Fibroblast of lung (primary cell): Measurements from ENCODE around the gene FCHO2. TPM values are rescaled to one million over a fixed set of nuclear protein-coding genes. Genes with fewer than 3 reads are reported as not detected.
"Not testable (repeated sequence)": the region's sequence is repeated elsewhere in the genome, so short reads cannot be mapped to it uniquely, and the experiment has no call there.

Experiments
- DNase-seq, 2 donors: peaks; one replicate each; pipeline versions ENCODE4 v3.0.0 to v3.0.0-alpha.2; 2010; ENCODE audit warnings: low read depth in 2 of 2
- H2AFZ ChIP-seq: 2 replicates; pipeline ENCODE4 v1.5.1; 2012; ENCODE audit warnings: low read length, control low read depth, inconsistent platforms
- H3K27ac ChIP-seq: 2 replicates; pipeline ENCODE4 v1.5.1; 2011; ENCODE audit warnings: low read length, control low read depth; ENCODE audit not compliant: insufficient read depth
- H3K27me3 ChIP-seq: 2 replicates; pipeline ENCODE4 v1.5.1; 2011; ENCODE audit warnings: mild to moderate bottlenecking, low read length; ENCODE audit not compliant: control insufficient read depth, insufficient read depth
- H3K36me3 ChIP-seq: 2 replicates; pipeline ENCODE4 v1.5.1; 2011; ENCODE audit warnings: low read length; ENCODE audit not compliant: control insufficient read depth, insufficient read depth
- H3K4me1 ChIP-seq: 2 replicates; pipeline ENCODE4 v1.5.1; 2011; ENCODE audit warnings: low read length; ENCODE audit not compliant: control insufficient read depth, insufficient read depth; ENCODE audit errors: extremely low read depth
- H3K4me2 ChIP-seq: 2 replicates; pipeline ENCODE4 v1.5.1; 2011; ENCODE audit warnings: low read length, control low read depth; ENCODE audit not compliant: insufficient read depth; ENCODE audit errors: extremely low read depth
- H3K4me3 ChIP-seq, 4 experiments: fragments of 200-600 bp in 1 of 4; sonication (generic) in 1 of 4; replicated peaks in 1 of 4; 2 replicates each; pipeline ENCODE4 v1.5.1; 2011 to 2016; ENCODE audit warnings: low read length in 4 of 4, low read depth in 3 of 4, mild to moderate bottlenecking in 3 of 4, control low read depth in 2 of 4, inconsistent platforms in 1 of 4, mixed read lengths in 1 of 4; ENCODE audit not compliant: insufficient read depth in 1 of 4; ENCODE audit errors: control extremely low read depth in 1 of 4
- H3K79me2 ChIP-seq: 2 replicates; pipeline ENCODE4 v1.5.1; 2012; ENCODE audit warnings: mild to moderate bottlenecking, low read length, inconsistent platforms; ENCODE audit not compliant: control insufficient read depth, insufficient read depth
- H3K9ac ChIP-seq: 2 replicates; pipeline ENCODE4 v1.5.1; 2011; ENCODE audit warnings: mild to moderate bottlenecking, low read length, control low read depth; ENCODE audit not compliant: insufficient read depth
- H3K9me3 ChIP-seq: 2 replicates; pipeline ENCODE4 v1.5.1; 2012; ENCODE audit warnings: low read depth, low read length; ENCODE audit not compliant: control insufficient read depth, insufficient read depth
- H4K20me1 ChIP-seq: 2 replicates; pipeline ENCODE4 v1.5.1; 2011; ENCODE audit warnings: low read length; ENCODE audit not compliant: control insufficient read depth, insufficient read depth; ENCODE audit errors: extremely low read depth
- CTCF ChIP-seq, 2 donors: IDR thresholded peaks in 1 of 2; conservative IDR thresholded peaks in 1 of 2; 1 replicate in 1 of 2; 2 replicates in 1 of 2; pipeline ENCODE4 v1.5.1; 2011 to 2012; ENCODE audit warnings: low read length in 2 of 2, control low read depth in 1 of 2, inconsistent platforms in 1 of 2, low read depth in 1 of 2, mild to moderate bottlenecking in 1 of 2
- EZH2 ChIP-seq: IDR thresholded peaks from 2 replicates; pipeline ENCODE4 v1.5.1; 2012; ENCODE audit warnings: low read length, control low read depth, mild to moderate bottlenecking; ENCODE audit errors: missing control alignments
- polyA plus RNA-seq, 2 donors: library from polyadenylated mRNA; depleted of rRNA in 1 of 2; stranded (reverse) in 1 of 2; unstranded in 1 of 2; fragments of >200 nt; gene quantifications; 2 replicates each; pipeline ENCODE4 v1.2.1, GENCODE V29; 2011 to 2012; ENCODE audit warnings: missing spikeins in 1 of 2
- total RNA-seq: library from RNA; depleted of rRNA; stranded (reverse); fragments of >200 nt; gene quantifications from 2 replicates; pipeline ENCODE4 v1.2.1, GENCODE V29; 2014

The FCHO2 gene
- total and polyA plus RNA-seq, 2 donors (not counting 1 experiment from before 2014, with no cell fraction given): 11.3 to 19.2 TPM

GRCh38 chr5:72934953-72935725 lies 20.7 kb upstream of the FCHO2 start:
- H3K4me3 ChIP-seq, H3K79me2 ChIP-seq, H4K20me1 ChIP-seq, H3K9me3 ChIP-seq, H3K9ac ChIP-seq, H3K4me1 ChIP-seq, H2AFZ ChIP-seq, H3K36me3 ChIP-seq, H3K27me3 ChIP-seq, DNase-seq, H3K27ac ChIP-seq, H3K4me2 ChIP-seq: not testable (repeated sequence)

- no peak for TF ChIP-seq CTCF (conservative IDR thresholded peaks at IDR 0.05 in 1 of 2, IDR thresholded peaks at IDR 0.05 in 1 of 2; ENCODE audit: low read depth in 1 of 2, low read length in 2 of 2)
- TF ChIP-seq EZH2: no peak
- Histone ChIP-seq H3K9ac (no peak overlapping the region), H3K9me3 (no peaks in the 10 kb centered on the region), H4K20me1 (no peaks in the 10 kb centered on the region), H3K27me3 (no peaks in the 10 kb centered on the region), H3K27ac (no peak overlapping the region), H3K4me1 (no peaks in the 10 kb centered on the region), H3K79me2 (no peaks in the 10 kb centered on the region), H3K36me3 (no peaks in the 10 kb centered on the region), H2AFZ (no peak overlapping the region), H3K4me2 (no peak overlapping the region), H3K4me3 (no peak overlapping the region)
- no peak for DNase-seq
Observed at GRCh38 chr5:72936893-72937292, 18.9 kb upstream of the FCHO2 start.

GRCh38 chr5:72937517-72938061 lies 18.3 kb upstream of the FCHO2 start:
- H3K27ac ChIP-seq: no peak overlapping the region
- H3K9ac ChIP-seq: no peak overlapping the region
- TF ChIP-seq CTCF (conservative IDR thresholded peaks at IDR 0.05 in 1 of 2, IDR thresholded peaks at IDR 0.05 in 1 of 2; ENCODE audit: low read depth in 1 of 2, low read length in 2 of 2) (no peak), EZH2 (no peak)
- no peak overlapping the region for H2AFZ ChIP-seq
- H3K4me1 ChIP-seq: no peaks in the 10 kb centered on the region
- no peak overlapping the region for H3K4me3 ChIP-seq
- no peaks in the 10 kb centered on the region for H3K36me3 ChIP-seq
- H4K20me1 ChIP-seq: no peaks in the 10 kb centered on the region
- H3K9me3 ChIP-seq: no peaks in the 10 kb centered on the region
- no peak overlapping the region for H3K4me2 ChIP-seq
- H3K27me3 ChIP-seq: no peaks in the 10 kb centered on the region
- DNase-seq: no peak
- H3K79me2 ChIP-seq: no peaks in the 10 kb centered on the region
